ENCODE data around the gene PFKFB4.

Gene PFKFB4

DNA sequence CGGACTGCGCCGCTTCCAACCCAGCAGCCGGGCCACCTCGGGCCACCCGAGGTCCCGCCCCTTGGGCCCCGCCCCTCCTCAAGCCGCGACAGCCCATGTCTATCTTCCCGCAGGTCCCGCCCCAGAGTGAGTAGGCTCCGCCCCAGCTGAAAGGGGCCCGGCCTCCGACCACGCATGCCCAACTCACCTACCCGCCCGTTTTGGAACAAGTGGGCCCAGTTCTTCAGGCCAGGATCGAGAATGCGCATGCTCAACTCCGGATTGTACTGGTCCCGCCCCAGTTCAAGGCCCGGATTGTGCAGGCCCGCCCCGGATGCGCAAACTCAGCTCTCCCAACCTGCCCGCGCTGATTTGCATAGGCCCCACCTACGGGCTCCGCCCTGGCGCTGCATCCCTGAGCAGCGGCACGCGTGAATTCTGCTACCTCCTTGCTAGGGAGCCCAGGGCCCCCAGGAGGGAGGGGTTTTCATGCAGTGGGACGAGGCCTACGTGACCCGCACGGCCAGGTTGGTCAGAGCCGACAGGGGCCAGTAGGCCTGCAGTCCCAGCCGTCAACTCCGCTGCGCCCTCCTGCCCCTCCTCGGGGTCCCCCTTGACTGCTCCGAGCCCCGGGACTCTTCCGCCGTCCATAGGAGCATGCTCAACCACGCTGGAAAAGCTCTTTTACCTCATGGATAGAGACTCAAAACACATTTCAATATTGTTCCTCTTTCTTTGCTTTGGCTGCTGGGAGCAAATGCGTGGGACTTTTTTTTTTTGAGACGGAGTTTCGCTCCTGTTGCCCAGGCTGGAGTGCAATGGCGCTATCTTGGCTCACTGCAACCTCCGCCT is at the start of gene PFKFB4:
TSS of gene PFKFB4 (minus strand) at position 8 of the 831 bp plus-strand sequence. CDS start 26 bp downstream, outside the sequence.
- peak; percentile 92 to 99 (median 96) for DNase-seq (ENCODE audit: low read depth in 2 of 3, low spot score in 2 of 3)

DNA sequence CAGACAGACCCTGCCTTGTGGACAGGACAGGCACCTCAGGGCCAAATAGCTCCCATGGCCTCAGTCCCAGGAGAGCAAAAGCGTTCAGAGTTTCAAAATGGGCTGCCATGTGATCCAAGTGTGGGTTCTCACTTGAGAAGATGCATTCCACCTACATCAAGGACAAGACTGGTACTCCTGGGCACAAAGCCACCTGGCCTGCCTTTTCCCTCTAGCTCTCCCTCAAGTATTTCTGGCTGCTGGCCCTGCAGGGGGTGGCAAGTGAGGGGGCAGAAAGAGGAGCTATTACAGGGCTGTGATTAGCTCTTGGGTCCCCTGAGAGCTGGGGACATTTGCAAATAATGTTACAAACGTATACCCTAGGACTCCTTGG is 45.0 kb upstream of the PFKFB4 start:
- no peak for DNase-seq (ENCODE audit: low read depth in 2 of 3, low spot score in 2 of 3)

DNA sequence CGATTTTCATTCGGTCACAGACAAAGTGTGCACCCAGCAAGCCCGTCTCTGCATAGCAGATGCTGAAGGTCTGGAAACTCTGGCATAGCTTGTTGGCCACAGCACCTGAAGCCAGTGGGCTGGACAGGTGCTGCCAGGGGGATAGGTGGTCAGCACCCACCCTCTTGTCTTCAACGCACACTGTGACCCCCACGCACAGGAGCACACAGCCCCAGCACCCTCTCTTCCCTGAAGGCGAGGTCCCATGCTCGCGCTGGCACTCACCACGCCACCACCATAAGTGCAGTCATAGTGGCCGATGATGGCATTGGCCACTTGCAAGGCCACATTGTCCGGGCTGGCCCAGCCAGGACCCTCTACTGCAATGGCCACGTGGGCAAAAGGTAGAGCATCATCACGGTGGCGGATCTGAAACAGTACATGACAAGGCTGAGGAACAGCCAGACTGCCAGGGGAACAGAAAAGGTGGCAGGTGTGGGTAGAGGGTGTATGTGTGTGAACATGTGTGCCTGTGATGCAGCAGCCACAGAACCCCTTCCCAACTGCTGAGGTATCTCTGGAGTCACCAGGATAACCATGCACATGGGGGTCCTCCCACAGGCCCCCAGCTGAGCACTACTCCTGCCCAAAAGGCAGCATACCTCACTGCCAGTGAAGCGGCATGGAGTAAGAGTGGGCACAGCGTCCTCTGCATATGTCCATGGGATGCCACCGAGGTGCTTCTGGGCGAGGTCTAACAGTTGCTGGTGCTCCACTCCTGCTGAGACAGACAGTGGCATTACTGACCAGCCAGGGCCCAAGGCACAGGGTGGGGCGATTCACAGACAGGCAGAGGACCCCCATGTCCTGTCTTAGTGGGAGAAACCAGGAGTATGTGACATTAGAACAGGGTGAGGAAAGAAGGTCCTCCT is 44.4 kb upstream of the PFKFB4 start:
- no peak for DNase-seq (ENCODE audit: low read depth in 2 of 3, low spot score in 2 of 3)

DNA sequence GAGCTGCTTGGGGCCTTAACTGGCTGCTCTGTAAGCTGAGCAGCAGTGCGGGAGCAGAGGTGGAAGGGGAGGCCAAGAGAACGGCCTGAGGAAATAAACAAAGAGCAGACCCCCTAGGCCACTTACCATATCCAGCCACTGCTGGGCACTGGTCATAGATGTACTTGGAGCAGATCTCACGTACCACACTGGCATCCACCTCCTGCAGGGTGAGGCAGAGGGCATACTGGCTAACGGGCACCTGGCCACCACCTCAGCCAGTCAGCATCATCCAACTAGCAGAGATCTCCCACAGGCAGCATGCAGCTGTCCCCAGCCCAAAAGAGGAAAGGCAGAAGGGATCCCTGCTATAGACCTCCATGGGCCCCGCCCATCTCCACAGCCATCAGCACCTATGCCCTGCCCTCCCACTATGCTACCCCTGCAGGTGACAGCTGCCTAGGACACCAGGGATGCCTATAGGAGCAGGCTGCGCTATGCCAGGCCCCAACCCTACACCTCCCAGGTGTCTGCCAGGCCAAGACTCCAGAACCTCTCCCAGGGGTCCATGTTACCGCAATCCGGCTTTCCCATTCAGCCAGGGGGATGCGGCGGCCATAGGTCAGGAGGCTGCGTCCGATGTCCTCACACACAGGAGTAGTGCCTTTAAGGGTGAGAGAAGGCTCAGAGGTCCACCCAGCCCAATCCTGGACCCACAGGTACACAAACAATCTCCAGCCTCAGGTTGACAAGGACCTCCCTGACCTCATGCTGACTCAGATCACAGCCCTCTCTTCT is 43.1 kb upstream of the PFKFB4 start:
- no peak for DNase-seq (ENCODE audit: low read depth in 2 of 3, low spot score in 2 of 3)

DNA sequence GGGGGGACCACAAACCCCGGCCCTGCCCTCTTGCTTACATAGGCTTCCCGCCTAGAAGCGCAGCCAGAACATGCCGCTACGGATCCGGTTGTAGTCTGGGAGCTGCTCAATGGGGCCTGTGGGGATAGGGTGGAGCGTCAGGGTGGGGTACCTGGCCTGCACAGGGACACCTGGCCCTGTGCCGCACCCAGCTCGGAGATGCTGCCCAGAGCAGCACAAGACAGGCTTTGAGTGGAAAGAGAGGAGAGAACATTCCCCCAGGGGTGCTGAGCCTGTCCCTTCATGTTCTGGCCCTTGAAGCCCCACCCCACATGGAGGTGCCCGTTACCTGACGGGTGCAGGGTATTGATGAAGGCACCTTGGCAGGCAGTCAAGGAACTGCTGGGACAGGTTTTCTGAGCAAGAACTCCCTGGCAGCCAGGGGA is 42.5 kb upstream of the PFKFB4 start:
- DNase-seq (ENCODE audit: low read depth in 2 of 3, low spot score in 2 of 3) = no peak

DNA sequence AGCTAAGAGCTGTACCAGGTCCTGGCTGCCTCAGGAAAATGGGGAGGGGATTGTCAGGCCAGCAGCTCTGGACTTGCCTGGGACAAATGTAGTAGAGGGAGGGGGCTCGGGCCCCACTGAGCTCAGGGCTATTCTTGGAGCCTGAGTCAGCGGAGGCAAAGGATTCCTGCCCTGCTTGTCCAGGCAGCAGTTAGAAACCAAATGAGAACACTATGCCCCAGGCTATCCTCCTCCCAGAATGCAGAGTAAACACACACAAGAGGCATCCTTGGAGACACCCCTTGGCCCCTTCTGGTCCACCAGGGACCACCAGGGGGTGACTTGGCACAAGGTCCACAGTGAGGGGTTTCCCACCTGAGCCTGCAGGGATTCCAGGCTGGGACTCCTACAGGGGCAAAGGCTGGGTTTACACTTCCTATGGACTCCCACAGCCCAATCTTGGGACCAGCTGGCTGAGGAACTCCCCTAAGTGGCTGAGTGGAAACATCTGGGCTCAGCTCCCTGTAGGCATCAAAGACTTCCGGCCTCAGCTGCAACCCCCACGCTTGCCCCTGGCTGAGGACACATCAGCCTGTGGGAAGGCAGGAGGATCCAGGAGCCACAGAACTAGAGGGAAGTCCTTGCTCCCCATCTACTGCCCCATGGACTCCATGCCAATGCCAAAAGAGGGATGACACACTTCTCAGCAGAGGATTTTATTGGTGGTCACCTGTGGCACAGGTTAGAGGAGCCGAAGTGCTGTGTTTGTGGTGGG is 41.9 kb upstream of the PFKFB4 start:
- DNase-seq (ENCODE audit: low read depth in 2 of 3, low spot score in 2 of 3) = no peak

DNA sequence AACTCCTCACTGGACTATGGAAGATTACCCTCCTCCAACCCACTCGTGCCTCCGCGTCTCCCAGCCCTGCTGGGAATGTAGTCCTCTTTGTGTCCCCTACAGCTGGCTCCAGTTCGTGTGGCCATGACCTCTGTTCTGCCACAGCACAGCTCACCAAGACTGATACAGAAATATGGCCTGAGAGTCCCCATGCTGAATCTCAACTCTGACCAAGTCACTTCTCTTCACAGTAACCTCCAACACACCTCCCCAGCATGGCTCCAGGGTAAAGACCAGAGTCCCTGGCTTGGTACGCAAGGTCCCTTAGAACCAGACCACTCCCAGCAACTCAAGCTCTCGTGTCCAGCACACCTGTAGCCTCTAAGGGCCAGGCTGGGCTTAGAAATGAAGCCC is 40.8 kb upstream of the PFKFB4 start:
- no peak for DNase-seq (ENCODE audit: low read depth in 2 of 3, low spot score in 2 of 3)

DNA sequence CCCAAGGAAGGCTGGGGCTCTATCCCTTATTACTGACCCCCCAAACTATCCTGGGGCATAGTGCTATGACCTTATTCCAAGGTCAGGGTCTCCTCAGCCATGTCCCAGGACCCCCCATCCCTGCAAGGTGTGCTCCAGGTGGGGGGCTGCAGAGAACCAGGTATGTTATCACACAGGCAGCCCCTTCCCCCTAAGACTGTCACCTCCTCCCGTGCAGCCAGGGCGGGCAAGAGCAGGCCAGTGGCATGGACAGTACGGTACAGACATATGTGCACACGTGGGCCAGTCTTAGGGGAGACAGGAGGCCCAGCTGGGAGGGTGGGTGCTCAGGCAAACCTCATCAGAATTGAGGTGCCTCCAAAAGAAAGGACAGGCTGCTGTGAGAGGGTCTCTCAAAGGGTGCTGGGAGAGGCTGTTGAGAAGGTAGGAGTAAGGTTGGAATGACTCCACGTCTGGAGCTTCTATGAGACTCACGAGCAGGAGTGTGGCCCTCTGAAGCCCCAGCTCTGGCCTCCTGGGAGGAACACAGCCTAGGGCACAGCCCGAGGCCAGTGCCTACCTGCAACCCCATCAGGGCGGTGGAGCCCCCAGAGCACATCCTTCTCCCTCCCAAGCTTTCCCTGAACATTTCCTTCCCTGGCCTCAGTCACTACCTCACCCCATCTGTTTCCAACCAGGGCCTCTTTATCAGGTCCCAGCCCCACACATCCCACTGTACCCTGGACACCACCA is 40.2 kb upstream of the PFKFB4 start:
- DNase-seq (ENCODE audit: low read depth in 2 of 3, low spot score in 2 of 3) = no peak

DNA sequence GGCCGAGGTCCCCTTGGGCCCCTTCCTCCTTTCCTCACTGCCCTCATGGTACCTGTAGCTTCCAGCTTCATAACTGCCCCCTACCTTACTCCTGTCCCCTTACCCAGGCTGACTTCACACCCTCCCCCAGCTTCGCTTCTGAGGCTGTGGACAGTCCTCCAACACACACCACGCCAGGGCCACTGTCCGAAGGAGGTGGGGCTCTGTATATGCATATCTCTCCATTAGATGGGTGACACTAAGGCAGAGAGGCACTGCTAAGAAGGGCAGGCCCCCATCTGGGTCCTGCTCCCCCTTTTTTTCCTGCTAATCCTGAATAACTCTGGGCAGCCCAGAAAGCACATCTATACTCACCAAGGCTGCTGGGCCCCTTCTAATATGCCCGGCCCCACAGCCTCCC is 39.6 kb upstream of the PFKFB4 start:
- no peak for DNase-seq (ENCODE audit: low read depth in 2 of 3, low spot score in 2 of 3)

DNA sequence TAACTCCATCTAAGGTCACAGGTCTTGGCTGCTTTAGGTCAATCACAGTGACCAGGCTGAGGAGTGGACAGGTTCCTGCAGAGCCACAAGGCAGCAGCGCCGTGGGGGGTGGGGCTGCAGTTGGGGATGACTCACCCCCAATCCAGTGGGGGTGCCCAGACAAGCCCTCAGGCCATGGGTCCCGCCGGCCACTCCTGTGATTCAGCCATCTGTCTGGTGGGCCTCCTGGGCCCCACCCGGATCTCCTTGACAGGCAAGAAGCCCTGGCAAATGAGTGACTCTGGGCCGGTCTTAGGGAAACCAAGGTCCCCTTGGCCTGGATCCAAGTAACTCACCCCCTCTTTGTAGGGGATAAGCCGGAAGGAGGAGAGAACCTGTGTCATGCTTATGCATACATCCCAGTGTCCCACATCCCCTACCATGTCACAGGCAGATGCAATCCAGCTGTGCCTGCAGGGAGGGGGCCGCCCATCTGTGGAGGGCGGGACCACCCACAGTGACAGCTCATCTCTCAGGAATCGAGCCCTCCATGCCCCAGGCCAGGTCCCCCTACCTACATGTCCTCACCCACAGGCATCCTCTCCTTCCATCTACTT is 39.0 kb upstream of the PFKFB4 start:
- no peak for DNase-seq (ENCODE audit: low read depth in 2 of 3, low spot score in 2 of 3)

DNA sequence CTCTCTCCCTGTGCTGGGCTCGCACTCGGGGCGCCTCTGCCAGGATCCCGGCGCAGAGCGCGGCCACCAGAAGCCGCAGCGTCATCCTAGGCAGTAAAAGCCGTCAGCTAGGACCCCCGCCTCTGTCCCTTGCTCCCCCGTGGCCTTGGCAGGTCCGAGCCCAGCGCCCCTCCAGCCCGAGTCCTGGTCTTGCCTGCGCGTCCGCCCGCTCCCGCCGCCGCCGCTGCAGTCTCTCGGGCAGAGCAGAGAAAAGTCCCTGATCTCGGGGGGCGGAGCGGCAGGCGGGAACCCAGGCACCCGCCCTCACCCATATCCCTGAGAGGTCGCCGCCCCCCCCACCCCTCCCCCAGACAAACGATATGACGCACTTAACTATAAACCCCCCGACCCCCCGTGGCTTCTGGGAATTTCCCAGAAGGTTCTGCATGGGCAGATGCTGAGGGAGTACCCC is 38.5 kb upstream of the PFKFB4 start, which contains the start of gene COL7A1:
TSS of gene COL7A1 (minus strand) at position 255 of the 451 bp plus-strand sequence. CDS start at position 85, 170 bp downstream.
- no peak for DNase-seq (ENCODE audit: low read depth in 2 of 3, low spot score in 2 of 3)

DNA sequence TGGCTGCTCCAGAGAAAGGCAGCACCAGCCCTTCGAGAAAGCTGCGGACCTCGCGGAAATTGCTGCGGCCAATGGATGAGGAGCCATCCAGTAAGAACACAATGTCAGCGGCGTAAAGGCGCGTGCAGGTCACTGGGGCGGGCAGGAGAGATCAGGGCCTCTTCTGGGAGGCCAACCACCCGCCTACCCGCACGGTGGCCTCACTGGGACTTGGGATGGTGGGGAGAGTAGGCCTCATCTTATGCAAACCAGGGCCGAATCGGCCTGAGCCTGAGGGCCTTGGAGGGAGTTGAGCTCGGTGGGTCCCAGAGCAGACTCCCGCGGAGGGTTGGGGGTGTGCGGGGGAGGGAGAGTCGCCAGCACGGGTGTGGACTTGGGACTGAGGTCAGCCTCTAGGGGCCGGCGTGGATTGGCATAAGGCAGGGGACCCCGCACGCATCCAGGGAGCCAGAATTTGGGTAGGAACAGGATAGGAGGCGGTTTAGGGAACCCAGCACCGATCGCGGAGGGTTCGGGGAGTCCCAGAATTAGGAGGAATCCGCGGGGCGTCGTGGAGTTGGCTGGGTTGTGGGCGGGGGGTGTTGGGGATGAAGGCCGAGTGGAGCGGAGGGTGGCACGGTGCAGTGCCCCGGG is 37.9 kb upstream of the PFKFB4 start:
- no peak for DNase-seq (ENCODE audit: low read depth in 2 of 3, low spot score in 2 of 3)

DNA sequence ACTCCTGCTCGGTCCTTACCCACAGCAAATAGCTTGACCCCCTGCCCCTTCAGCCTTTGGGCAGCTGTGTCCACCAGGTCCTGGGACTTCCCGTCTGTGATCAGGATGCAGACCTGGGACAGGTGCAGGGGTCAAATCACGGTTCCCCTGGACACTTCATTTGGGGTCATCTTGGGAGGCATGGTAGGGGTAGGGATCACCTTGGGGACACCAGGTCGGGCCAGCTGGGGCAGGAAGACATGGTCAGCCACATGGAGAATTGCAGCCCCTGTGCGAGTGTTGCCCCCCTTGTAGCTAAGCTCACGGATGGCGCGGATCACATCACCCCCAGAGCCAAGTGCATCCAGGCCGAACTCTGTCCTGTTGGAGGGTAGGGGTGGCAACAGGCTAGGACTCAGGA is 36.7 kb upstream of the PFKFB4 start:
- DNase-seq (ENCODE audit: low read depth in 2 of 3, low spot score in 2 of 3) = no peak

DNA sequence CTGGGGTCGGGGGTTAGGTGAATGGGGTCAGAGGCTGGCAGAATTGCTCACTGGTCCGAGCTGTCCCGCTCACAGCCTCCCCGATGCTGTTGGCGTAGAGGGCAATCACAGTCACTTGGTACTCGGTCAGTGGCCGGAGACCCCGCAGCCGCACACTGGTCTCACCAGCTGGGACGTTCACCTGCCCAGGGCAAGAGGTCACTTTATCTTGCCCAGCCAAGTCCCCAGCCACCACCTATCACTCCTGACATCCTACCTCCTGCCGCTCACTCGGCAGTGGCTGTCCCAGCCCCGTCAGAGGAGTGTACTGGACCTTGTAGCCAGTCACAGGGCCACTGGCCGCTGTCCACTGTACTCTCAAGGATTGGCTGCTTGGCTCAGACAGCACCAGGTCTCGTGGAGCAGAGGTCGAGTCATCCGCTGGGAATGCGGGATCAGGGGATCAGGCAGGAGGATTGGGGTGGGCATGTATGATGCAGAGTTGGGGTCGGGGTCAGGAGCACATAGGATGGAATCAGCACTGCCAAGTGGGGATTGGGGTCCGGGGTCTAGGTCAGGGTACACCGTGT is 36.0 kb upstream of the PFKFB4 start:
- no peak for DNase-seq (ENCODE audit: low read depth in 2 of 3, low spot score in 2 of 3)

DNA sequence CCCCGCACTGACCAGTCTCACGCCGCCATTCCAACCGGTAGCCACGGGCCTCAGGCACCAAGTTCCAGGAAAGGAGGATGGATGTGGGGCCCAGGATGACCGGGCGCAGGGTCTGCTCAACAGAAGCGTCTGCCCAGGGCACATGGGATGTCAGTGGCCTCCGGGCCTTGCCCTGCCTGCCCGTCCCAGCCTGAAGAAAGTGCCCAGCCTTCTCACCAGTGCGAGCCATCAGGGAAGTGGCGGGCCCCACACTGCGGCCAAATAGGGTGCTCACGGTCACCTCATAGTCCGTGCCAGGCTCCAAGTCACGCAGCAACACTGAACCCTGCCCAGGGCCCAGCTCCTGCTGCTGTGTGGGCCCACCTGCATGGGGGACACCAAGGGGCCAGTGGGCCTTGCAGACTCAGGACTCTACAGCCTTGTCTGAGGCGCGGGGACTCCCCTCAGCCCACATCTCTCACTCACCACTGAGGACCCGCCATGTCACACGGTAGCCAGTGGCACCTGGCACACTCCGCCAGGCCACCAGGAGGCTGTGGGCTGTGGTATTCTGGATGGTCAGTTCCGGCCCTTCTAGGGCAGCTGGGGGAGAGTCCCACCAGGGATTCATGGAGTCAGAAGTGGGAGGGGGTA is 35.4 kb upstream of the PFKFB4 start:
- no peak for DNase-seq (ENCODE audit: low read depth in 2 of 3, low spot score in 2 of 3)

DNA sequence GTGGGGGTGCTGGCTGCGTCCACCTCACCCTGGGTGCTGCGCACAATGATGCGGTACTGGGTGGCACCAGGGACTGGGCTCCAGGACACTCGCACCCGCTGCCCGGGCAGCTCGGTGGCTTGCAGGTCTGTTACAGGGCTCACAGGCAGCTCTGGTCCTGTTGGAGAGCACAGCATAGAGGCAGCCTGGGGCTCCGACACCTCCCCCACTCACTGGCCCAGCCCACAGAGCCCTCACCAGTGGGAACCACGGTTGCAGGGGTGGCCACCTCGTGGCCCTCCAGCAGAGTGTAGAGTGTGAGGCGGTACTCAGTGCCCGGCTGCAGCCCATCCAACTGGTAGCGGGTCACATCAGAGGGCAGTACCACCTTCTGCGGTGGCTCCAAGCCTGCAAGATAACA is 34.8 kb upstream of the PFKFB4 start:
- no peak for DNase-seq (ENCODE audit: low read depth in 2 of 3, low spot score in 2 of 3)

DNA sequence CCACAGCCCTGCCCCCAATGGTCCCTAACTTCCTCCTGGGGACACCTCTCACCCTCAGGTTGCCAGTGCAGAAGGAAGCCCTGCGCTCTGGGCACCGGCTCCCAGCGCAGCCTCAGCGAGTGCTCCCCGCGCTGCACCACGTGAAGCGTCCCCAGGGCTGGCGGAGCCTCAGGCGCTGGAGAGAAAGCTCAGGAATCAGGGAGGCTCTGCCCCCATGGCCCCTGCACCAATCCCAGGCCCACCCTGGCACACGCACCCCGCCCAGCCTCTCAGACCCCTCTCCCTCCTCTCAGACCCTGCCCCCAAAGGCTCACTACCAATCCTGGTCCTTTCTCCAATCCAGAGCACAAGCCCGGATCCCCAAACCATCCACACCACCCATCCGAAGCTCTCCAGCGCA is 31.6 kb upstream of the PFKFB4 start:
- no peak for DNase-seq (ENCODE audit: low read depth in 2 of 3, low spot score in 2 of 3)

DNA sequence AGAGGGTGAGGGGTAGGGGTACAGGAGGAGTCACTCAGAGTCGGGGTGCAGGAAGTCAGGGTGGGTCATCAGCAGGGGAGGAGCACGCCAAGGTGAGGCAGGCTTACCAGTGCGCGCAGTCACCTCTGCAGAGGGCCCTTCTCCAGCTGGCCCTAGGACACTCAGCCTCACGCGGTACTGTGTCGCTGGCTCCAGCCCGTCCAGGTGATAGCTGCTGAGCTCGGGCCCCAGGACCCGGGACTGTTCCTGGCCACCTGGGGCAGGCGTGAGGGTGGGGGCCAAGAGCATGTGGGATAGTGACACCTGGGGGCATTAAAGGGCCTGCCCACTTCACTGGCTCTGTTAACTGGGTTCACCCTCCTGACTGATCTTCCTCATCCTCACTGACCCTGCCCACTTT is 31.1 kb upstream of the PFKFB4 start:
- DNase-seq (ENCODE audit: low read depth in 2 of 3, low spot score in 2 of 3) = no peak

Measured in activated CD8-positive, alpha-beta memory T cell treated with anti-CD3 and anti-CD28 coated beads for 48 hours (primary cell).